Activated T-helper 2 cell treated with anti-CD3 and anti-CD28 coated beads, Interferon-gamma antibody, Interleukin-2, Interleukin-4, amounts not matched to agents 10 μg/mL and 5 μg/mL and 100 μg/mL, durations not matched to agents 14 hours and 24 hours and 36 hours (primary cell): Measurements from ENCODE around the gene TRAPPC1. TPM values are rescaled to one million over a fixed set of nuclear protein-coding genes. Genes with fewer than 3 reads are reported as not detected.

Source experiments
- DNase-seq: peaks from one replicate; pipeline ENCODE4 v3.0.0; 2021; ENCODE audit warnings: low spot score
- H3K27ac Mint-ChIP-seq: one replicate; pipeline ENCODE4 v1.8.0; 2021; ENCODE audit warnings: mixed read lengths
- H3K27me3 Mint-ChIP-seq: one replicate; pipeline ENCODE4 v1.8.0; 2021; ENCODE audit warnings: low read depth, mixed read lengths
- H3K36me3 Mint-ChIP-seq: one replicate; pipeline ENCODE4 v1.8.0; 2021; ENCODE audit warnings: low read depth, mixed read lengths
- H3K4me1 Mint-ChIP-seq: one replicate; pipeline ENCODE4 v1.8.0; 2021; ENCODE audit warnings: low read depth, mixed read lengths
- H3K4me3 Mint-ChIP-seq: one replicate; pipeline ENCODE4 v1.8.0; 2021; ENCODE audit warnings: low read depth, mild to moderate bottlenecking, moderate library complexity, mixed read lengths
- H3K9me3 Mint-ChIP-seq: one replicate; pipeline ENCODE4 v1.8.0; 2021; ENCODE audit warnings: mixed read lengths
- intact Hi-C: fragments of 100-400 bp; cut with micrococcal nuclease; formaldehyde crosslinking; loops from one replicate; pipeline ENCODE4 v1.15.1; 2023
- total RNA-seq: library from RNA; stranded (reverse); gene quantifications from 2 replicates; pipeline ENCODE4 v1.2.3, GENCODE V29; 2022

The TRAPPC1 gene
- total RNA-seq, 1 donor from 2014 or later, result 156 TPM

- no peaks in the 10 kb centered on the region for H3K9me3 Mint-ChIP-seq
- H3K27me3 Mint-ChIP-seq, result no peaks in the 10 kb centered on the region
- H3K4me3 Mint-ChIP-seq, result peak overlapping the region; percentile 97
- H3K4me1 Mint-ChIP-seq, result peaks cover 44% of the 10 kb centered on the region
- H3K27ac Mint-ChIP-seq, result peak overlapping the region; percentile 99
- H3K36me3 Mint-ChIP-seq, result peaks cover 36% of the 10 kb centered on the region
- intact Hi-C loops, result loop anchor here (1.0 to 5.0 kb wide), 6 partner anchors 17 to 90 kb away; partner anchors contain the start of gene NAA38
- no peak for DNase-seq
Observed at GRCh38 chr17:7932483-7932891, 741 bp upstream of the TRAPPC1 start.

GRCh38 chr17:7930841-7931631, 710 bp downstream of the TRAPPC1 start:
- Mint-ChIP-seq H3K4me3 (peak overlapping the region; percentile 97), H3K27me3 (no peaks in the 10 kb centered on the region), H3K36me3 (peaks cover 24% of the 10 kb centered on the region), H3K9me3 (no peaks in the 10 kb centered on the region), H3K27ac (peak overlapping the region; percentile 99), H3K4me1 (peaks cover 36% of the 10 kb centered on the region)
- DNase-seq, result no peak
- intact Hi-C loops, result loop anchor here (1.0 to 5.0 kb wide), 2 partner anchors 9 to 89 kb away; no protein-coding TSS in a partner anchor

- Mint-ChIP-seq H3K36me3 (peaks cover 11% of the 10 kb centered on the region), H3K9me3 (no peaks in the 10 kb centered on the region), H3K4me1 (peaks cover 27% of the 10 kb centered on the region), H3K27ac (peak within 1 kb of the TSS; percentile 18), H3K4me3 (peak within 1 kb of the TSS; percentile 97), H3K27me3 (no peaks in the 10 kb centered on the region)
- peak; percentile 56 for DNase-seq
- intact Hi-C loops, result loop anchor here (5.0 kb wide), 1 partner anchor 87 kb away; no protein-coding TSS in a partner anchor
Observed at GRCh38 chr17:7929158-7930023, 2.4 kb downstream of the TRAPPC1 start, which contains the start of gene KCNAB3. Gene KCNAB3 (minus strand): TSS chr17:7929856. CDS start chr17:7929435, 421 bp downstream.

GRCh38 chr17:7927596-7927995, 4.2 kb downstream of the TRAPPC1 start:
- H3K9me3 Mint-ChIP-seq, result no peaks in the 10 kb centered on the region
- peaks cover 11% of the 10 kb centered on the region for H3K36me3 Mint-ChIP-seq
- no peaks in the 10 kb centered on the region for H3K27me3 Mint-ChIP-seq
- no peak overlapping the region for H3K27ac Mint-ChIP-seq
- H3K4me3 Mint-ChIP-seq, result no peak overlapping the region
- intact Hi-C loops, result no loop called here
- no peak for DNase-seq
- H3K4me1 Mint-ChIP-seq, result peaks cover 15% of the 10 kb centered on the region

GRCh38 chr17:7922845-7923628, 8.7 kb downstream of the TRAPPC1 start:
- peaks cover 15% of the 10 kb centered on the region for H3K4me1 Mint-ChIP-seq
- H3K27me3 Mint-ChIP-seq, result no peaks in the 10 kb centered on the region
- peak overlapping the region; percentile 64 for H3K27ac Mint-ChIP-seq
- peak overlapping the region; percentile 60 for H3K4me3 Mint-ChIP-seq
- peak; percentile 77 for DNase-seq
- no peaks in the 10 kb centered on the region for H3K9me3 Mint-ChIP-seq
- intact Hi-C loops, result loop anchor here (1.0 kb wide), 1 partner anchor 8 kb away; the partner anchor contains the start of gene TRAPPC1
- peaks cover 3% of the 10 kb centered on the region for H3K36me3 Mint-ChIP-seq

- Mint-ChIP-seq H3K27me3 (no peaks in the 10 kb centered on the region), H3K4me3 (peak overlapping the region; percentile 60)
- intact Hi-C loops, result loop anchor here (1.0 kb wide), 1 partner anchor 9 kb away; the partner anchor contains the start of gene TRAPPC1
Observed at GRCh38 chr17:7922269-7922844, 9.4 kb downstream of the TRAPPC1 start.

GRCh38 chr17:7916808-7917207, 14.9 kb downstream of the TRAPPC1 start:
- Mint-ChIP-seq H3K36me3 (peaks cover 12% of the 10 kb centered on the region), H3K4me1 (peaks cover 28% of the 10 kb centered on the region), H3K27ac (peak overlapping the region; percentile 58), H3K9me3 (no peaks in the 10 kb centered on the region), H3K27me3 (no peaks in the 10 kb centered on the region), H3K4me3 (peak overlapping the region; percentile 75)
- DNase-seq, result no peak
- intact Hi-C loops, result no loop called here

More at GRCh38 chr17:7922269-7922844, 9.4 kb downstream of the TRAPPC1 start:
- Mint-ChIP-seq H3K9me3 (no peaks in the 10 kb centered on the region), H3K4me1 (peaks cover 14% of the 10 kb centered on the region), H3K36me3 (no peaks in the 10 kb centered on the region), H3K27ac (peak overlapping the region; percentile 64)
- no peak for DNase-seq

GRCh38 chr17:7916385-7916682, 15.4 kb downstream of the TRAPPC1 start:
- DNase-seq, result no peak
- Mint-ChIP-seq H3K27ac (peak overlapping the region; percentile 58), H3K4me3 (peak overlapping the region; percentile 75), H3K9me3 (no peaks in the 10 kb centered on the region), H3K36me3 (peaks cover 15% of the 10 kb centered on the region), H3K4me1 (peaks cover 23% of the 10 kb centered on the region), H3K27me3 (no peaks in the 10 kb centered on the region)
- intact Hi-C loops, result no loop called here

GRCh38 chr17:7915611-7916384, 15.9 kb downstream of the TRAPPC1 start, which contains the start of gene RNF227:
Gene RNF227 (minus strand): TSS chr17:7916289. CDS start chr17:7916195, 94 bp downstream.
- DNase-seq, result peak; percentile 83
- peak within 1 kb of the TSS; percentile 96 for H3K27ac Mint-ChIP-seq
- intact Hi-C loops, result loop anchor here (1.0 to 2.0 kb wide), 3 partner anchors 17 to 59 kb away; partner anchors contain the start of genes CNTROB and NAA38
- H3K27me3 Mint-ChIP-seq, result no peaks in the 10 kb centered on the region
- no peaks in the 10 kb centered on the region for H3K9me3 Mint-ChIP-seq
- H3K36me3 Mint-ChIP-seq, result peaks cover 19% of the 10 kb centered on the region
- H3K4me1 Mint-ChIP-seq, result peaks cover 22% of the 10 kb centered on the region
- peak within 1 kb of the TSS; percentile 92 for H3K4me3 Mint-ChIP-seq

- no peak for DNase-seq
- Mint-ChIP-seq H3K27me3 (no peaks in the 10 kb centered on the region), H3K9me3 (no peaks in the 10 kb centered on the region), H3K27ac (peak overlapping the region; percentile 96), H3K36me3 (peaks cover 25% of the 10 kb centered on the region), H3K4me1 (peaks cover 22% of the 10 kb centered on the region), H3K4me3 (peak overlapping the region; percentile 92)
- intact Hi-C loops, result loop anchor here (1.0 to 2.0 kb wide), 3 partner anchors 17 to 58 kb away; partner anchors contain the start of genes CNTROB and NAA38
Observed at GRCh38 chr17:7915179-7915610, 16.6 kb downstream of the TRAPPC1 start.

GRCh38 chr17:7912927-7913524, 18.7 kb downstream of the TRAPPC1 start:
- Mint-ChIP-seq H3K27me3 (no peaks in the 10 kb centered on the region), H3K9me3 (no peaks in the 10 kb centered on the region), H3K4me1 (peaks cover 22% of the 10 kb centered on the region), H3K4me3 (peak overlapping the region; percentile 63), H3K27ac (peak overlapping the region; percentile 58), H3K36me3 (peaks cover 44% of the 10 kb centered on the region)
- DNase-seq, result peak; percentile 38
- intact Hi-C loops, result loop anchor here (1.0 to 5.0 kb wide), 3 partner anchors 75 to 144 kb away; no protein-coding TSS in a partner anchor
